ENCODE data around the gene EXOC7.

DNA sequence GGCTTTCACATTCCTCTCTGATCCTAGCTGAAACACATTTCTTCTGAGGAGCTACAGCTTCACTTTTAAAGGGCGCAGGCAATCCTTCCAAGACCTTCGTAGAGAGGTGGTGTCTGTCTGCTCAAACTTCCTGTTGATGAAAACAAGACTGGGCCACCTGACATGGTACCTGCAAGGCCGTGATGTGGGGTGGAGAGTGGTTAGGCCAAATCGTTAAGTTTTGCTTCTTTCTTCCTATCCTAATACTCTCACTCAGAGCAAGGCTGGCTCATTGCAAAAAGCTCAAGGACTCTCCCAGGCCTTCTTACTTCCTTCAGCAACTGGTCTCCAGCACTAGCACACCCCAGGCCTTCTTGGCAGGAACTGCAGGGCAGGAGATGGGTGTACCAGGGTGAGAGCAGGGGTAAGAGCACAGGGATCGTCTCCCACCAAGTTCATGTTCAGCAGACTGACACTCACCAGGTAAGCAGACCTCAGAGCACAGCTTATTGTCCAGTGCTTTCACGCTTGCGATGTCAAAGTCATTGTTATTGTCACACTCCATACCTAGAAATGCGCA lies 48.4 kb upstream of the EXOC7 start:
- TF ChIP-seq, protein P1, sequence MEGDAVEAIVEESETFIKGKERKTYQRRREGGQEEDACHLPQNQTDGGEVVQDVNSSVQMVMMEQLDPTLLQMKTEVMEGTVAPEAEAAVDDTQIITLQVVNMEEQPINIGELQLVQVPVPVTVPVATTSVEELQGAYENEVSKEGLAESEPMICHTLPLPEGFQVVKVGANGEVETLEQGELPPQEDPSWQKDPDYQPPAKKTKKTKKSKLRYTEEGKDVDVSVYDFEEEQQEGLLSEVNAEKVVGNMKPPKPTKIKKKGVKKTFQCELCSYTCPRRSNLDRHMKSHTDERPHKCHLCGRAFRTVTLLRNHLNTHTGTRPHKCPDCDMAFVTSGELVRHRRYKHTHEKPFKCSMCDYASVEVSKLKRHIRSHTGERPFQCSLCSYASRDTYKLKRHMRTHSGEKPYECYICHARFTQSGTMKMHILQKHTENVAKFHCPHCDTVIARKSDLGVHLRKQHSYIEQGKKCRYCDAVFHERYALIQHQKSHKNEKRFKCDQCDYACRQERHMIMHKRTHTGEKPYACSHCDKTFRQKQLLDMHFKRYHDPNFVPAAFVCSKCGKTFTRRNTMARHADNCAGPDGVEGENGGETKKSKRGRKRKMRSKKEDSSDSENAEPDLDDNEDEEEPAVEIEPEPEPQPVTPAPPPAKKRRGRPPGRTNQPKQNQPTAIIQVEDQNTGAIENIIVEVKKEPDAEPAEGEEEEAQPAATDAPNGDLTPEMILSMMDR (IDR thresholded peaks at IDR 0.05): no peak
- no peak for TF ChIP-seq POLR2A (IDR thresholded peaks at IDR 0.05)
